Smooth muscle cell (in vitro differentiated cells): ENCODE results near the gene VWA5B2. TPM values are rescaled to one million over a fixed set of nuclear protein-coding genes. Genes with fewer than 3 reads are reported as not detected.

Experiments used
- DNase-seq: peaks from one replicate; lab custom pipeline; 2025; ENCODE audit not compliant: unreplicated experiment; lab: John Stamatoyannopoulos, UW
- H2AFZ ChIP-seq: fragments of 200-600 bp; sonication (generic); 2 replicates; pipeline ENCODE4 v1.6.0; 2016; ENCODE audit warnings: antibody characterized with exemption, low read depth, mild to moderate bottlenecking
- H3F3A ChIP-seq: fragments of 200-600 bp; sonication (generic); 2 replicates; pipeline ENCODE4 v1.6.0; 2017; ENCODE audit warnings: antibody characterized with exemption, low read depth
- H3K27ac ChIP-seq: fragments of 200-600 bp; sonication (generic); 2 replicates; pipeline ENCODE4 v1.5.1; 2016; ENCODE audit warnings: low read depth, mild to moderate bottlenecking
- H3K27me3 ChIP-seq: fragments of 200-600 bp; sonication (generic); 2 replicates; pipeline ENCODE4 v1.6.1; 2016; ENCODE audit warnings: low read depth, mild to moderate bottlenecking
- H3K36me3 ChIP-seq: fragments of 200-600 bp; sonication (generic); 2 replicates; pipeline ENCODE4 v1.5.1; 2016; ENCODE audit warnings: low read depth
- H3K4me1 ChIP-seq: fragments of 200-600 bp; sonication (generic); 2 replicates; pipeline ENCODE4 v1.5.1; 2016; ENCODE audit warnings: low read depth
- H3K4me2 ChIP-seq: fragments of 200-600 bp; sonication (generic); 2 replicates; pipeline ENCODE4 v1.6.0; 2016; ENCODE audit warnings: mild to moderate bottlenecking
- H3K4me3 ChIP-seq: fragments of 200-600 bp; sonication (generic); 2 replicates; pipeline ENCODE4 v1.5.1; 2016; ENCODE audit warnings: mild to moderate bottlenecking
- H3K79me2 ChIP-seq: fragments of 200-600 bp; sonication (generic); 2 replicates; pipeline ENCODE4 v1.6.0; 2016; ENCODE audit warnings: low read depth, mild to moderate bottlenecking
- H3K9ac ChIP-seq: fragments of 200-600 bp; sonication (generic); 2 replicates; pipeline ENCODE4 v1.6.0; 2016; ENCODE audit warnings: low read depth
- H3K9me3 ChIP-seq: fragments of 200-600 bp; sonication (generic); replicated peaks from 2 replicates; pipeline ENCODE4 v1.5.1; 2016; ENCODE audit warnings: low read depth
- H4K20me1 ChIP-seq: fragments of 200-600 bp; sonication (generic); 2 replicates; pipeline ENCODE4 v1.6.0; 2016; ENCODE audit warnings: low read depth
- WGBS: methylation state at CpG from one replicate; pipeline ENCODE4 v1.1.7; 2016; ENCODE audit warnings: low lambda C conversion rate; 5-methylcytosine and 5-hydroxymethylcytosine counted together
- polyA plus RNA-seq: library from polyadenylated mRNA; unstranded; fragments of >200 nt; fragmentation: Nextera tagmentation; extraction: Ambion mirVana; gene quantifications from 2 replicates; pipeline ENCODE4 v1.2.1, GENCODE V29; 2016
- total RNA-seq: library from RNA; depleted of rRNA; stranded (reverse); fragments of >200 nt; gene quantifications from 2 replicates; pipeline ENCODE4 v1.2.3, GENCODE V29; 2014
- TF ChIP-seq, protein P1 (sequence below): fragments of 200-600 bp; sonication (generic); IDR thresholded peaks from 2 replicates; pipeline ENCODE4 v1.5.1; 2017; ENCODE audit warnings: borderline replicate concordance, mild to moderate bottlenecking, antibody characterized with exemption; ENCODE audit not compliant: insufficient read depth, poor library complexity, severe bottlenecking

Gene VWA5B2
- total and polyA plus RNA-seq, 2 experiments from 2014 or later = not detected

DNA sequence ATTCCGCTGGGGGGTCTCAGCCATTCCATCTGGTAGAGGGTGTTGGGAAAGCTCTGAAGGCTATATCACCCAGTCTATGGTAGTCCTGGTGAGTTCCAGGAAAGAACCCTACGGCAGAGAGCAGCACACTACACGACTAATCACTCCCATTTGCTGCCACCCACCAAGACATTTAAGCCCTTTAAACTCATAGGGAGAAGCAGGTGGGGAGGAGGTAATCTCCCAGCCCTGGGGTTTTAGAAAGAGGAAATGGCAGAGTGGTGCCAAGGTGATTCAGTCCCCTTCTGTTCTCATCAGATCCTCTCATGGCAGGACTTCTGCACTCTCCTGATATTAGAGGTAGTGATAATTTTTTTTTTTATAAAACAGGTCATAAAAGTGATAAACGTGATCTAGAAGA is 10.6 kb upstream of the VWA5B2 start:
- no peaks in the 10 kb centered on the region for H3K4me1 ChIP-seq
- H3K9me3 ChIP-seq = no peaks in the 10 kb centered on the region
- 74% methylated on average over 4 of the region's 4 CpGs for WGBS
- no peak overlapping the region for H3K4me3 ChIP-seq
- DNase-seq = no peak
- no peak overlapping the region for H2AFZ ChIP-seq
- TF ChIP-seq, protein P1, sequence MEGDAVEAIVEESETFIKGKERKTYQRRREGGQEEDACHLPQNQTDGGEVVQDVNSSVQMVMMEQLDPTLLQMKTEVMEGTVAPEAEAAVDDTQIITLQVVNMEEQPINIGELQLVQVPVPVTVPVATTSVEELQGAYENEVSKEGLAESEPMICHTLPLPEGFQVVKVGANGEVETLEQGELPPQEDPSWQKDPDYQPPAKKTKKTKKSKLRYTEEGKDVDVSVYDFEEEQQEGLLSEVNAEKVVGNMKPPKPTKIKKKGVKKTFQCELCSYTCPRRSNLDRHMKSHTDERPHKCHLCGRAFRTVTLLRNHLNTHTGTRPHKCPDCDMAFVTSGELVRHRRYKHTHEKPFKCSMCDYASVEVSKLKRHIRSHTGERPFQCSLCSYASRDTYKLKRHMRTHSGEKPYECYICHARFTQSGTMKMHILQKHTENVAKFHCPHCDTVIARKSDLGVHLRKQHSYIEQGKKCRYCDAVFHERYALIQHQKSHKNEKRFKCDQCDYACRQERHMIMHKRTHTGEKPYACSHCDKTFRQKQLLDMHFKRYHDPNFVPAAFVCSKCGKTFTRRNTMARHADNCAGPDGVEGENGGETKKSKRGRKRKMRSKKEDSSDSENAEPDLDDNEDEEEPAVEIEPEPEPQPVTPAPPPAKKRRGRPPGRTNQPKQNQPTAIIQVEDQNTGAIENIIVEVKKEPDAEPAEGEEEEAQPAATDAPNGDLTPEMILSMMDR = no peak
- H3K27ac ChIP-seq = no peak overlapping the region
- no peaks in the 10 kb centered on the region for H3K36me3 ChIP-seq
- H3F3A ChIP-seq = no peaks in the 10 kb centered on the region
- no peak overlapping the region for H3K4me2 ChIP-seq
- H4K20me1 ChIP-seq = no peaks in the 10 kb centered on the region
- no peak overlapping the region for H3K9ac ChIP-seq
- no peaks in the 10 kb centered on the region for H3K27me3 ChIP-seq
- no peaks in the 10 kb centered on the region for H3K79me2 ChIP-seq

- H3K4me3 ChIP-seq = no peak overlapping the region
- no peak overlapping the region for H2AFZ ChIP-seq
- no peaks in the 10 kb centered on the region for H3K9me3 ChIP-seq
- H4K20me1 ChIP-seq = no peaks in the 10 kb centered on the region
- no peak for DNase-seq
- WGBS = 75% methylated on average over 3 of the region's 3 CpGs
- no peak overlapping the region for H3K27ac ChIP-seq
- no peaks in the 10 kb centered on the region for H3K79me2 ChIP-seq
- H3K4me2 ChIP-seq = no peak overlapping the region
- TF ChIP-seq, protein P1 = no peak
- no peaks in the 10 kb centered on the region for H3K36me3 ChIP-seq
- H3K27me3 ChIP-seq = peaks cover 25% of the 10 kb centered on the region
- H3K9ac ChIP-seq = no peak overlapping the region
- H3F3A ChIP-seq = no peaks in the 10 kb centered on the region
- H3K4me1 ChIP-seq = no peaks in the 10 kb centered on the region
These were observed 6.9 kb upstream of the VWA5B2 start for GRCh38 chr3:184222521-184222920.

DNA sequence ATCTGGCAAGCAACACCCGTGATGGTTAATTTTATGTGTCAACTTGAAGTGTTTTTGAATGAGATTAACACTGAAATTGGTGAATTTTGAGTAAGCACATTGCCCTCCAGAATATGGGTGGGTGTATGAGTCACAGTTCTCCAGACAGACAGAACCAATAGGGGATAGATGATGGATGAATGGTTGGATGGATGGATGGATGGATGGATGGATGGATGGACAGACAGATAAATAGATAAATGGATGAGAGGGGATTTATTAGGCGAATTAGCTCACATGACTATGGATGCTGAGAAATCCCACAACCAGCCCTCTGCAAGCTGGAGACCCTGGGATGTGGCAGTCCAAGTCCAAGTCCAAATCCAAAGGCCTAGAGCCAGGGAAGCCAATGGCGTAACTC is 5.4 kb upstream of the VWA5B2 start:
- H4K20me1 ChIP-seq = no peaks in the 10 kb centered on the region
- H3K36me3 ChIP-seq = no peaks in the 10 kb centered on the region
- H3K9me3 ChIP-seq = no peaks in the 10 kb centered on the region
- no peak overlapping the region for H2AFZ ChIP-seq
- H3K4me2 ChIP-seq = no peak overlapping the region
- no peaks in the 10 kb centered on the region for H3F3A ChIP-seq
- no peak overlapping the region for H3K9ac ChIP-seq
- TF ChIP-seq, protein P1 = no peak
- no peak overlapping the region for H3K4me3 ChIP-seq
- whole genome bisulfite sequencing = 77% methylated on average over 3 of the region's 3 CpGs
- no peaks in the 10 kb centered on the region for H3K79me2 ChIP-seq
- peaks cover 40% of the 10 kb centered on the region for H3K27me3 ChIP-seq
- no peak for DNase-seq
- no peaks in the 10 kb centered on the region for H3K4me1 ChIP-seq
- no peak overlapping the region for H3K27ac ChIP-seq

DNA sequence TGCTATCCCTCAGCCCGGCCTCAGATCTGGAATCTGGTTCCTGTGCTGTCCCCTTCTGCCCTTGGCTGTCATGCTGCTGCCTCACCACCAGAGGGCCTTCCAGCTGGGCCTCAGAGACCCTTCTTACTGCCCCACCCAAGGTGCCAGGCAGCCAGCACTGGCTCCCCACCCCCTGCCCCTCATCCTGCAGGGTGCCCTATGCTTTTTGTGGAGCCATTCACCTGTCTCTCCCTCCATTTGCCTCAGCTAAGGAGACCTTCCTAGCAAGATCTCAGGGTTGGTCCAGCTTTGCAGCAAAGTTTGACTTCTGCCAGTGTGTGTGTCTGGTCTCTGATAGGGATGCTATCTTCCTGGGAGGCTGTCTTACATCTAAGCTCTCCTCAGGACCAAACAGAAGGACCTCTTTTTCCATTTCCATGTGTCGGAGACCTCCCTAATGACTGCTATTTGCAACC is 1.9 kb upstream of the VWA5B2 start:
- TF ChIP-seq, protein P1 = peak; percentile 82
- no peak overlapping the region for H2AFZ ChIP-seq
- no peak overlapping the region for H3K27ac ChIP-seq
- no peaks in the 10 kb centered on the region for H3K79me2 ChIP-seq
- no peak for DNase-seq
- 43% methylated on average over 2 of the region's 2 CpGs for WGBS
- H3K4me3 ChIP-seq = no peak overlapping the region
- H3K4me1 ChIP-seq = peaks cover 9% of the 10 kb centered on the region
- H3K9me3 ChIP-seq = no peaks in the 10 kb centered on the region
- H3K9ac ChIP-seq = no peak overlapping the region
- no peaks in the 10 kb centered on the region for H3F3A ChIP-seq
- no peak overlapping the region for H3K4me2 ChIP-seq
- H3K27me3 ChIP-seq = peaks cover 75% of the 10 kb centered on the region
- no peaks in the 10 kb centered on the region for H3K36me3 ChIP-seq
- no peaks in the 10 kb centered on the region for H4K20me1 ChIP-seq
